GM23248 (cell line): ENCODE data around the gene STK33.

Experiments
- EZH2 ChIP-seq: fragments of 200-600 bp; sonication (generic); IDR thresholded peaks from 2 replicates; pipeline ENCODE4 v1.6.1; 2018; ENCODE audit warnings: antibody characterized with exemption, mild to moderate bottlenecking; ENCODE audit not compliant: insufficient read depth, poor library complexity, severe bottlenecking
- EZH2phosphoT487 ChIP-seq: fragments of 200-600 bp; sonication (generic); IDR thresholded peaks from 2 replicates; pipeline ENCODE4 v1.6.1; 2018; ENCODE audit warnings: antibody characterized with exemption, moderate library complexity, mild to moderate bottlenecking, low read depth; ENCODE audit not compliant: insufficient read depth

- no peak for TF ChIP-seq EZH2
- no peak for TF ChIP-seq EZH2phosphoT487
These were observed 66.1 kb downstream of the STK33 start for GRCh38 chr11:8527939-8528338.
